Measurements from ENCODE around the gene CDK6. TPM values are rescaled to one million over a fixed set of nuclear protein-coding genes. Genes with fewer than 3 reads are reported as not detected.
A peak's percentile ranks its signal among the peaks of the same experiment; 100 is the strongest.
"Not testable (repeated sequence)": the region's sequence is repeated elsewhere in the genome, so short reads cannot be mapped to it uniquely, and the experiment has no call there.

The CDK6 gene
- total RNA-seq: 10 to 100 TPM; 12.4 to 12.9 TPM
- 10 to 100 TPM; 10.1 to 29.4 (median 17.7) TPM for polyA plus RNA-seq
- total RNA-seq: 40.9 to 464 (median 70.7) reads per million in 6 experiments

DNA sequence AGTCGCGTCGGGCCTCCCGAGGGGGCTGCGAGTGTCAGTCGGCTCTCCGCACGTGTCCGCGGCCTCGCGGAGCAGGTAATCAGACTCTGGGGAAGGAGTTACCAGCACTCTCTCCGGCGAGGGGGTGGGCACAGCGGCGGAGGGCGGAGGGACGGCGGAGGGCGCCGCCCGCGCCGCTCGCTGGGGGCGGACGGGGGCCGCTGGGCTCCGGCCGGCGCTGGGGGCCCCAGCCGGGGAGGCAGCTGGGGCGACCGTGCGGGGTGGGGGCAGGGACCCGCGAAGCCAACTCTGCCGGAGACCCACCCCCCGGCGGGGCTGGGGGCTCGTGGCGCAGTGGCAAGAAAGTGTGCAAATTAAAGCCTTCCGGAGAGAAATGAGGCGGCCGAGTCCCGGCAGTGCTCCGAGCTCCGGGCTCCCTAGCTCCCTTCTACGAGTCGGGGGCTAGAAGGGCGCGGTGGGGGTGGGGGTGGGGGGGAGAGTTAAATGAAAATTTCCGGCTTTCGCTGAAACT is at the start of gene CDK6:
Gene CDK6, minus strand, starts transcription at position 85 of the 511 bp plus-strand sequence. CDS start 3,250 bp downstream, outside the sequence.
- peaks cover 24 to 41% (median 25%) of the 10 kb centered on the region in 4 donors for H3K4me1 Mint-ChIP-seq
- peak within 1 kb of the TSS; percentile 86 to 96 (median 90) for H3K27ac Mint-ChIP-seq
- DNase-seq (peak; percentile 36 to 80 (median 52)), ATAC-seq (peak; percentile 34 to 46)
- H3K4me3 Mint-ChIP-seq: peak within 1 kb of the TSS; percentile 88 to 99 (median 96)
- POLR2A ChIA-PET: interaction anchor here (0.8 to 1.6 kb wide), 4 partner anchors 9 to 396 kb away, joined by 3 to 8 read pairs (median 3); partner anchors contain the start of genes PEX1, RBM48 and VPS50
- peaks cover 0 to 4% (median 0%) of the 10 kb centered on the region in 3 donors for H3K36me3 Mint-ChIP-seq
- H3K9me3 Mint-ChIP-seq: no peaks in the 10 kb centered on the region
- H3K27me3 Mint-ChIP-seq: peaks cover 0 to 12% (median 4%) of the 10 kb centered on the region in 5 donors

- Mint-ChIP-seq H3K9me3 (peaks cover 22 to 75% (median 42%) of the 10 kb centered on the region in 9 donors), H3K36me3 (peaks cover 0 to 36% (median 19%) of the 10 kb centered on the region in 3 donors)
- POLR2A ChIA-PET: interaction anchor here (0.6 kb wide), 1 partner anchor 327 kb away, joined by 5 read pairs; no protein-coding TSS in a partner anchor
- not testable (repeated sequence) for H3K4me1 Mint-ChIP-seq, H3K27me3 Mint-ChIP-seq, DNase-seq, ATAC-seq, H3K4me3 Mint-ChIP-seq, H3K27ac Mint-ChIP-seq
Observed at GRCh38 chr7:92886039-92886438, 49.7 kb upstream of the CDK6 start.

DNA sequence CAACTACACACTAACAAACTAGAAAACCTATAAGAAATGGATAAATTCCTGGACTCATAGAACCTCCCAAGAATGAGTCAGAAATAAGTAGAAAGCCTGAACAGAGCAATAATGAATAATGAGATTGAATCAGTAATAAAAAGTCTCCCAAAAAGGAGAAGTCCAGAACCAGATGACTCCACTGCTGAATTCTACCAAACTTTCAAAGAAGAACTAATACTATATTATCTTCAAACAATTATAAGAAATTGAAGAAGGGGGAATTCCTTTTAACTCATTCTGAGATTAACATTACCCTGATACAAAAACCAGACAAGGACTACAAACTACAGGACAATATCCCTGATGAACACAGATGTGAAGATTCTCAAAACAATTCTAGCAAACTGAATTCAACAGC is 47.8 kb upstream of the CDK6 start:
- no peak overlapping the region for H3K4me3 Mint-ChIP-seq
- POLR2A ChIA-PET: no interaction called here
- H3K27me3 Mint-ChIP-seq: peaks cover 0 to 1% (median 0%) of the 10 kb centered on the region in 5 donors

GRCh38 chr7:92882760-92883159 is 46.4 kb upstream of the CDK6 start:
- peaks cover 19 to 66% (median 36%) of the 10 kb centered on the region in 9 donors for H3K9me3 Mint-ChIP-seq
- peaks cover 6 to 12% (median 8%) of the 10 kb centered on the region in 4 donors for H3K4me1 Mint-ChIP-seq
- no peak for DNase-seq
- peaks cover 0 to 30% (median 16%) of the 10 kb centered on the region in 3 donors for H3K36me3 Mint-ChIP-seq
- H3K27ac Mint-ChIP-seq: no peak overlapping the region
- H3K27me3 Mint-ChIP-seq: peaks cover 0 to 1% (median 0%) of the 10 kb centered on the region in 5 donors
- no peak for ATAC-seq
- POLR2A ChIA-PET: no interaction called here
- H3K4me3 Mint-ChIP-seq: no peak overlapping the region

More for the DNA sequence above, 47.8 kb upstream of the CDK6 start:
- no peak for DNase-seq
- Mint-ChIP-seq H3K4me1 (peaks cover 6 to 10% (median 8%) of the 10 kb centered on the region in 4 donors), H3K27ac (no peak overlapping the region), H3K36me3 (peaks cover 0 to 36% (median 19%) of the 10 kb centered on the region in 3 donors), H3K9me3 (peaks cover 22 to 75% (median 42%) of the 10 kb centered on the region in 9 donors)
- no peak for ATAC-seq

DNA sequence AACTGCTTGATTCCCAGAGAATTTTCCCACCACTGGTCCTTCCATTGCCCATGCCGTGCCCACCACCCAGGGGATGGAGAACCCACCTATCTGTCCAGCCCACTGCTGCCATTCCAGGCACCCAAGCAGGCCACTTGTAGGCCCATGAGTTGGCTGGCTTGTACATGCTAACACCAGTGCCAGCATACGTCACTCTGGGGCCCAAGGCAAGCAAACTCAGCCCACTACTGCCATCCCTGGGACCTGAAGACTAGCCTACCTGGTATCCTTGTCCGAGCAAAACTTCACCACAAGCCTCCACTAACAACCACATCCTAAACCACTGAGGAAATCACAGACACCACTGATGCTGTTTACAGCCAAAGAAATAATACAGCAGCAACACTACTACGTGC is 44.7 kb upstream of the CDK6 start:
- peaks cover 13 to 27% (median 17%) of the 10 kb centered on the region in 4 donors for H3K4me1 Mint-ChIP-seq
- H3K27ac Mint-ChIP-seq: peak overlapping the region in 1 of 10 donors; percentile 70
- POLR2A ChIA-PET: no interaction called here
- peaks cover 0 to 1% (median 0%) of the 10 kb centered on the region in 5 donors for H3K27me3 Mint-ChIP-seq
- H3K9me3 Mint-ChIP-seq: peaks cover 13 to 49% (median 26%) of the 10 kb centered on the region in 9 donors
- no peak for DNase-seq
- peak overlapping the region in 1 of 10 donors; percentile 1 for H3K4me3 Mint-ChIP-seq
- peaks cover 0 to 20% (median 14%) of the 10 kb centered on the region in 3 donors for H3K36me3 Mint-ChIP-seq
- ATAC-seq: no peak

- peaks cover 0 to 20% (median 14%) of the 10 kb centered on the region in 3 donors for H3K36me3 Mint-ChIP-seq
- ATAC-seq (peak in 1 of 2 donors; percentile 25), DNase-seq (no peak)
- peaks cover 0 to 1% (median 0%) of the 10 kb centered on the region in 5 donors for H3K27me3 Mint-ChIP-seq
- peaks cover 13 to 27% (median 17%) of the 10 kb centered on the region in 4 donors for H3K4me1 Mint-ChIP-seq
- peaks cover 13 to 43% (median 26%) of the 10 kb centered on the region in 9 donors for H3K9me3 Mint-ChIP-seq
- POLR2A ChIA-PET: no interaction called here
- H3K27ac Mint-ChIP-seq: no peak overlapping the region
- no peak overlapping the region for H3K4me3 Mint-ChIP-seq
Observed at GRCh38 chr7:92880212-92881090, 44.1 kb upstream of the CDK6 start.

- no peak overlapping the region for H3K27ac Mint-ChIP-seq
- H3K9me3 Mint-ChIP-seq: peaks cover 2 to 14% (median 11%) of the 10 kb centered on the region in 9 donors
- peak overlapping the region in 5 of 10 donors; percentile 3 to 51 (median 11) for H3K4me3 Mint-ChIP-seq
- no peaks in the 10 kb centered on the region for H3K27me3 Mint-ChIP-seq
- peaks cover 0 to 11% (median 3%) of the 10 kb centered on the region in 3 donors for H3K36me3 Mint-ChIP-seq
- ATAC-seq (peak in 1 of 2 donors; percentile 61), DNase-seq (peak in 4 of 10 donors; percentile 7 to 54 (median 33))
- H3K4me1 Mint-ChIP-seq: peaks cover 14 to 27% (median 20%) of the 10 kb centered on the region in 4 donors
- POLR2A ChIA-PET: no interaction called here
Observed at GRCh38 chr7:92877367-92877766, 41.0 kb upstream of the CDK6 start.

DNA sequence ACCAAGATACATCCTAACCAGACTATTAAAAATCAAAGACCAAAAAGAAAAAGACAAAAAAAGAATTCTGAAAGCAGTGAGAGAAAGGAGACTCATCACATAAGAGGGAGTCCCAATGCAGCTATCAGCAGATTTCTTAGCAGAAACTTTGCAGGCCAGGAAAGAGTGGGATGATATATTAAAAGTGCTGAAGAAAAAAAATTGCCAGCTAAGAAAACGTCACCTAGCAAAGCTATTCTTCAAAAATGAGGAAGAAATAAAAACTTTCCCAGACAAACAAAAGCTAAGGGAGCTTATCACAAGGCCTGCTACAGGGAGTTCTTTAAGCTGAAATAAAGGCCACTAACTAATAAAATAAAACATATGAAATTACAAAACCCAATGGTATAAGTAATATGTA is 40.5 kb upstream of the CDK6 start:
- Mint-ChIP-seq H3K27me3 (no peaks in the 10 kb centered on the region), H3K27ac (no peak overlapping the region), H3K4me3 (peak overlapping the region in 1 of 10 donors; percentile 22), H3K36me3 (peaks cover 0 to 6% (median 0%) of the 10 kb centered on the region in 3 donors), H3K9me3 (peaks cover 0 to 8% (median 5%) of the 10 kb centered on the region in 9 donors), H3K4me1 (peaks cover 14 to 27% (median 20%) of the 10 kb centered on the region in 4 donors)
- POLR2A ChIA-PET: no interaction called here
- no peak for ATAC-seq
- DNase-seq: no peak

DNA sequence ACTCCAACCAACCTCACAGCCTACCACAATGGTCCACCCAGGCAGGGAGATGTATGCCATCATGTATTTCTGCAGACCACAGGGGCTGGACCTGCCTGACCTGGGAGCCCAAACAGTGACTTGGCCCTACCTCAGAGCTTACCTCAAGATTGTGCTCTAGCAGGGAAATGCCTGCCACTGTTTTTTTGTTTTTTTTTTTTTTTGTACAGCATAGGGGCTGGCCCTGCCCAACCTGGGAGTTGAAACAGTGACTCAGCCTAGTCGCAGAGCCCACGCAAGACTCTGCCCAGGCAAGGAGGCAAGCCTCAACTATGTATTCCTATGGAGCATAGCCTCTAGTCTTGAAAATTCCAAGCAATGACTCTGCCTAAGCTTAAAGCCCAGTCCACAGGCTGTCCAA is 39.3 kb upstream of the CDK6 start:
- peaks cover under 1 to 6% (median 2%) of the 10 kb centered on the region in 5 donors for H3K27me3 Mint-ChIP-seq
- H3K27ac Mint-ChIP-seq: no peak overlapping the region
- POLR2A ChIA-PET: interaction anchor here (0.6 kb wide), 1 partner anchor 20 kb away, joined by 6 read pairs; no protein-coding TSS in a partner anchor
- H3K4me3 Mint-ChIP-seq: no peak overlapping the region
- H3K4me1 Mint-ChIP-seq: peaks cover 9 to 18% (median 12%) of the 10 kb centered on the region in 4 donors
- DNase-seq (no peak), ATAC-seq (no peak)
- peaks cover 0 to 3% (median 0%) of the 10 kb centered on the region in 9 donors for H3K9me3 Mint-ChIP-seq
- peaks cover 0 to 3% (median 0%) of the 10 kb centered on the region in 3 donors for H3K36me3 Mint-ChIP-seq

DNA sequence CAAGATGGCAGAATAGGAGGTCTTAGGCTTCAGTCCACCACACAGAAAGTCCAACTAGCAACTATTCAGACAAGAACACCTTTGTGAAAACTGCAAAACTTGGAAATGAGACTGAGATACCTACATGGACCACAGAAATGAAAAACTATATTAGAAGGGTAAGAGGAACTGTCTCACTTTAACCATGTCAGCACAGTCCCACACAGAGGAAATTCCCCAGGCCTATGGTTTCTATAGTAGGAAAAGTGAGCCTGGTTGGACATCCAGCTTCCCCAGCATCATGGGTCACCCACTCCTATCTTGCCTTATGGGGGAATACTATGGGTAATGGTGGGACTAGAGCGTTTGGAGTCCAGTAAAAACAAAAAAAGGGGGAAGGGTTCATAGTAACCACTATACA is 38.8 kb upstream of the CDK6 start:
- Mint-ChIP-seq H3K4me3 (no peak overlapping the region), H3K4me1 (peaks cover 9 to 16% (median 12%) of the 10 kb centered on the region in 4 donors), H3K27me3 (peaks cover 3 to 7% (median 4%) of the 10 kb centered on the region in 5 donors), H3K36me3 (peaks cover 0 to 5% (median 0%) of the 10 kb centered on the region in 3 donors), H3K9me3 (peaks cover 0 to 3% (median 0%) of the 10 kb centered on the region in 9 donors), H3K27ac (no peak overlapping the region)
- ATAC-seq: no peak
- POLR2A ChIA-PET: interaction anchor here (0.6 kb wide), 1 partner anchor 21 kb away, joined by 6 read pairs; no protein-coding TSS in a partner anchor
- no peak for DNase-seq

DNA sequence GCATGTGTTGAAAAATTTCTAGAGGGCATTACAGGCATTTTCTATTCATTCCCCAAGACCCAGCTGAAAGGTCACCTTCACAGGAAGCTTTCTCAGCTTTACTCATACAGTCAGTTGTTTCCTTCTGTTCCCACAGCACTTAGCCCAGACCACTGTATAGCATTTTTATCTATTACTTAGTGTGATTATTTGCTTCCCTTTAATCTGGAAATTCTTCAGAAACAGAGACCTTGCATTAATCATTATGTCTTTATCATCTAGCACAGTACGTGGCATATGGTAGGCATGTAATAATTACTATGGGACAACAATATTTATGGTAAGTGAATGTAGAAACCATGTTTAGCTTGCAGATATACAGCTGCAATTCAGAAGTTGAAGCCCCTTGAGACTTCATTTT is 38.2 kb upstream of the CDK6 start:
- Mint-ChIP-seq H3K27me3 (peaks cover 3 to 13% (median 6%) of the 10 kb centered on the region in 5 donors), H3K27ac (peak overlapping the region in 1 of 10 donors; percentile 29), H3K36me3 (peaks cover 0 to 7% (median 4%) of the 10 kb centered on the region in 3 donors), H3K4me1 (peaks cover 9 to 16% (median 12%) of the 10 kb centered on the region in 4 donors), H3K4me3 (no peak overlapping the region), H3K9me3 (peaks cover 0 to 7% (median 3%) of the 10 kb centered on the region in 9 donors)
- ATAC-seq: no peak
- POLR2A ChIA-PET: no interaction called here
- DNase-seq: no peak

DNA sequence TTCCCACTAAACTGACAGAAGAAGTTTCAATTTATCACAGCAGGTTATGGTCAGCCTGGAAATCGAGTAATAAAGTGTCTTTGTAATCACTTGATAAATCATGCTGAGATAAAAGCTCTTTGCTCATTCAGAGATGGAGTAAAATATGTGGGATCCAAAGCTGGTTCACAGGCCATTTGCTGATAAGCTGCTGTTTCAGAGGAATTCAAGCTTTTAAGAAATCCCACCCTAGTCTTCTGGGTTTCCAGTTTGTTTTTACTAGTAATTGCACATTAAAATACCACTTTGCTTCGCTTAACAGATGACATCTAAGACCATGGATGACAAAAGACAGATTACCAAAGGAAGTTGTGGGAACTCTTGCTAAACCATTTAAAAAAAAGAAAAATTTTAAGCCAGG is 37.4 kb upstream of the CDK6 start:
- Mint-ChIP-seq H3K36me3 (peaks cover 0 to 10% (median 8%) of the 10 kb centered on the region in 3 donors), H3K4me1 (peaks cover 9 to 16% (median 12%) of the 10 kb centered on the region in 4 donors), H3K9me3 (peaks cover 0 to 15% (median 8%) of the 10 kb centered on the region in 9 donors), H3K4me3 (no peak overlapping the region), H3K27me3 (peaks cover 3 to 18% (median 8%) of the 10 kb centered on the region in 5 donors), H3K27ac (no peak overlapping the region)
- no peak for DNase-seq
- ATAC-seq: no peak
- POLR2A ChIA-PET: no interaction called here

Measured in naive thymus-derived CD8-positive, alpha-beta T cell (primary cell).